Activated naive CD4-positive, alpha-beta T cell treated with anti-CD3 and anti-CD28 coated beads, Interleukin-2, amount 10 ng/mL, durations not matched to agents 7 days and 5 days (primary cell): ENCODE data around the gene TMC2.
A peak's percentile ranks its signal among the peaks of the same experiment; 100 is the strongest.

Experiments used
- CTCF ChIA-PET: fragments of 350-600 bp; sonication (Branson Sonifier 250); formaldehyde crosslinking; loops from one replicate; lab custom pipeline; 2021; ENCODE audit warnings: antibody characterized with exemption; lab: Charles Lee
- DNase-seq: peaks from one replicate; pipeline ENCODE4 v3.0.0-alpha.2; 2020
- H3K27ac Mint-ChIP-seq: one replicate; pipeline ENCODE4 v1.8.0; 2021; ENCODE audit warnings: mild to moderate bottlenecking, moderate library complexity, mixed read lengths
- H3K27me3 Mint-ChIP-seq: one replicate; pipeline ENCODE4 v1.8.0; 2021; ENCODE audit warnings: mild to moderate bottlenecking, mixed read lengths
- H3K36me3 Mint-ChIP-seq: one replicate; pipeline ENCODE4 v1.8.0; 2021; ENCODE audit warnings: mixed read lengths
- H3K4me1 Mint-ChIP-seq: one replicate; pipeline ENCODE4 v1.8.0; 2021; ENCODE audit warnings: mixed read lengths
- H3K4me3 Mint-ChIP-seq: one replicate; pipeline ENCODE4 v1.8.0; 2021; ENCODE audit warnings: mild to moderate bottlenecking, moderate library complexity, mixed read lengths
- H3K9me3 Mint-ChIP-seq: one replicate; pipeline ENCODE4 v1.8.0; 2021; ENCODE audit warnings: mixed read lengths

The TMC2 gene

DNA sequence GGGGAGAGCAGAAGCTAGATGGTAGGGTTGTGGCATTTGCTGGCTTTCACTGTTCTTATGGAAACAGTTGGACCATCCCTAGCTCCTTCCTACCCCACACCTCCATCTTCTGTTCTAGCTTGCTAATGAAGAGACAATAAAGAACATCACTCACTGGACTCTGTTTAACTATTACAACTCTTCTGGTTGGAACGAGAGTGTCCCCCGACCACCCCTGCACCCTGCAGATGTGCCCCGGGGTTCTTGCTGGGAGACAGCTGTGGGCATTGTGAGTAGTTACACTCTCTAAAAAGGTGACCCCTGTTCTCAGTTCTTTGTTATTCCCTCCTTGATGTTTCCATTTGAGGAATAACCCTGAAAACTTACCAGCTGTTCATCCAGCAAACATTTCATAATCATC, 75.7 kb downstream of the TMC2 start:
- Mint-ChIP-seq H3K4me3 (no peak overlapping the region), H3K9me3 (peaks cover 5% of the 10 kb centered on the region), H3K27ac (no peak overlapping the region), H3K27me3 (peaks cover 38% of the 10 kb centered on the region), H3K36me3 (no peaks in the 10 kb centered on the region), H3K4me1 (no peaks in the 10 kb centered on the region)
- DNase-seq = no peak
- CTCF ChIA-PET = interaction anchor here (1.4 kb wide), 1 partner anchor 35 kb away, joined by 3 read pairs; no protein-coding TSS in a partner anchor

- Mint-ChIP-seq H3K4me3 (no peak overlapping the region), H3K27me3 (peaks cover 42% of the 10 kb centered on the region), H3K27ac (no peak overlapping the region), H3K4me1 (no peaks in the 10 kb centered on the region), H3K36me3 (no peaks in the 10 kb centered on the region), H3K9me3 (no peaks in the 10 kb centered on the region)
- CTCF ChIA-PET = no interaction called here
- no peak for DNase-seq
Observed at GRCh38 chr20:2616634-2617033, 80.3 kb downstream of the TMC2 start.

- DNase-seq = no peak
- Mint-ChIP-seq H3K4me3 (no peak overlapping the region), H3K36me3 (no peaks in the 10 kb centered on the region), H3K27ac (no peak overlapping the region), H3K4me1 (no peaks in the 10 kb centered on the region), H3K27me3 (peaks cover 42% of the 10 kb centered on the region), H3K9me3 (no peaks in the 10 kb centered on the region)
- CTCF ChIA-PET = no interaction called here
Observed at GRCh38 chr20:2617099-2617714, 80.8 kb downstream of the TMC2 start.

DNA sequence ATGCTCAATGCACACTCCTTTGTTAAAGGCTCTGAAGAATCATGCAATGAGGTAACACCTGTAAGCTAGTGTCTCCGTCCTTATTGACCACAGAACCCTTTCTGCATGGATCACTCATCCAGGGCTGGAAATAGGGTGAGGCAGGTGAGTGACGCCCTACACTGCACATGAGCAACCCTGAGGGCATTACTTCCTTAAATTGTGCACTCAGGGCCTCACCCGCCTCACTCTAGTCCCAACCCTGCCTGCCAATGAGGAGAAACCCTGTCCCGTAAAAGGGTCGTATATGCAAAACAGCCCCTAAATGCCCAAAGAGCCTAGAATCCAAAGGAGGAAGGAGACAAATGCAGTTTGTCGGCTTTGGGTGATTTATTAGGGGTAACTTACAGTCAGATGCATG, 82.4 kb downstream of the TMC2 start:
- Mint-ChIP-seq H3K4me3 (no peak overlapping the region), H3K9me3 (no peaks in the 10 kb centered on the region), H3K4me1 (no peaks in the 10 kb centered on the region), H3K27me3 (peaks cover 41% of the 10 kb centered on the region), H3K36me3 (no peaks in the 10 kb centered on the region), H3K27ac (no peak overlapping the region)
- CTCF ChIA-PET = no interaction called here
- DNase-seq = no peak

DNA sequence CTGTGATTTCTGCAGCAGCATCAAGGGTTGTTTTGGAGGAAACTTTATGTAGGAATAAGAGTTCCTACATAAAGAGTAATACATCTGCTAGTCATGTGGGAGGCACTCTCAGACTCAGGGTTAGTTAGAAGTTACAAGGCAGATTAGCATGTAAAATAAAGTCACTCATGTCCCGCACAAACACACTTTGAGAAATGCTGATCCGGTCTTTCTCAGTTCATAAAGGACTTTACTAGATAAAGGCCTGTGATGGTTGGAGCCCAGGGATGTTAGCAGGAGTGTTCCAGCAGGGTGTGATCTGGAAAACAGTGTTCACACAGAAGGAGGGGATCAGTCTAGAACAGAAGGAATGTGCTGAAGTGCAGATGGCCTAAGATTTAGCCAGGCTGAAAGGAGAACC, 83.0 kb downstream of the TMC2 start:
- Mint-ChIP-seq H3K27ac (no peak overlapping the region), H3K9me3 (no peaks in the 10 kb centered on the region), H3K36me3 (no peaks in the 10 kb centered on the region), H3K27me3 (peaks cover 45% of the 10 kb centered on the region), H3K4me1 (no peaks in the 10 kb centered on the region), H3K4me3 (no peak overlapping the region)
- DNase-seq = no peak
- CTCF ChIA-PET = no interaction called here

DNA sequence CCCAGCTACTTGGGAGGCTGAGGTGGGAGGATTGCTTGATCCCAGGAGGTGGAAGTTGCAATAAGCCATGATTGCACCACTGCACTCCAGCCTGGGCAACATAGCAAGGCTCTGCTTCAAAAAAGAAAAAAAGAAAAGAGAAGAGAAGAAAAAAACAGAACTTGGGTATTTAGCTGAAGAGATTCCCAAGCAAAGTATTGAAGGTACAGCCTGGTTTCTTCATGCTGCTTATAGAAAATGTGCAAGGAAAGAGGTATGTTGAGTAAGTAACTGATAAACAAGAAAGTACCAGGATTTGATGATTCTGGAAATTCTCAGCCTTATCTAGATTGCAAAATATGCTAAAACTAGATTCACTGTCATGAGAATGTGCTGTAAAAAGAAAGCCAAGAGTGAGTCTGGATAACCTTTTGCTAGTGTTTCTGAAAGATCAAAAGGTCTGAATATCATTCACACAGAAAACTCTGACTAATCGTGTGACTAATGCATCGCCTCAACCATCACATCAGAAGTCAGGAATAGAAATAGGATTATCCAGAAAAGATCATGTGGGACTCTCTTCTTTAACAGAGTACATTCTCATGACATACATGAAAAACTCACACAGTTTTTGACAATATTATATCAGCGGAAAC, 83.7 kb downstream of the TMC2 start:
- Mint-ChIP-seq H3K27me3 (peaks cover 49% of the 10 kb centered on the region), H3K36me3 (no peaks in the 10 kb centered on the region), H3K9me3 (no peaks in the 10 kb centered on the region), H3K4me1 (no peaks in the 10 kb centered on the region), H3K27ac (no peak overlapping the region), H3K4me3 (no peak overlapping the region)
- CTCF ChIA-PET = no interaction called here
- no peak for DNase-seq

DNA sequence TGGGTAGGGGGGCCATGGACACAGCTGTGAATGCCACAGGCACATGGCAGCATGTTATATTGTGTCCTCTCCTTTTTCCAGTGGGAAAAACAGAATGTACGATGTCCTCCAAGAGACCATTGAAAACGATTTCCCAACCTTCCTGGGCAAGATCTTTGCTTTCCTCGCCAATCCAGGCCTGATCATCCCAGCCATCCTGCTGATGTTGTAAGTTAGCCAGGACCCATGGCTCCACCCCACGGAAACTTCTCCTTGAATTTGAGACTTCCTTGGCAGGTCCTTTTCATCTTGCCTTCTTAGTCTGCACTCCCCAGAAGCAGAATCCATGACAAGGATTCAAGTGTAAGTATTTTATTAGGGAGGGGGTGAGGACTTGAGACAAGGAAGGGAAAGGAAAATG, 87.8 kb downstream of the TMC2 start:
- CTCF ChIA-PET = no interaction called here
- H3K4me3 Mint-ChIP-seq = no peak overlapping the region
- no peaks in the 10 kb centered on the region for H3K4me1 Mint-ChIP-seq
- peaks cover 52% of the 10 kb centered on the region for H3K27me3 Mint-ChIP-seq
- no peaks in the 10 kb centered on the region for H3K36me3 Mint-ChIP-seq
- no peak overlapping the region for H3K27ac Mint-ChIP-seq
- no peak for DNase-seq
- peaks cover 4% of the 10 kb centered on the region for H3K9me3 Mint-ChIP-seq

- H3K9me3 Mint-ChIP-seq = peaks cover 4% of the 10 kb centered on the region
- no peak overlapping the region for H3K27ac Mint-ChIP-seq
- no peaks in the 10 kb centered on the region for H3K36me3 Mint-ChIP-seq
- no peak overlapping the region for H3K4me3 Mint-ChIP-seq
- H3K4me1 Mint-ChIP-seq = no peaks in the 10 kb centered on the region
- CTCF ChIA-PET = no interaction called here
- DNase-seq = no peak
- H3K27me3 Mint-ChIP-seq = peaks cover 44% of the 10 kb centered on the region
Observed at GRCh38 chr20:2625062-2625461, 88.7 kb downstream of the TMC2 start.

- no peaks in the 10 kb centered on the region for H3K4me1 Mint-ChIP-seq
- H3K9me3 Mint-ChIP-seq = peaks cover 4% of the 10 kb centered on the region
- no peak for DNase-seq
- no peaks in the 10 kb centered on the region for H3K36me3 Mint-ChIP-seq
- H3K4me3 Mint-ChIP-seq = no peak overlapping the region
- CTCF ChIA-PET = interaction anchor here (0.8 kb wide), 1 partner anchor 105 kb away, joined by 3 read pairs; no protein-coding TSS in a partner anchor
- H3K27me3 Mint-ChIP-seq = peaks cover 50% of the 10 kb centered on the region
- H3K27ac Mint-ChIP-seq = no peak overlapping the region
Observed at GRCh38 chr20:2626853-2627541, 90.6 kb downstream of the TMC2 start.

- no peak for DNase-seq
- peaks cover 4% of the 10 kb centered on the region for H3K9me3 Mint-ChIP-seq
- H3K4me3 Mint-ChIP-seq = no peak overlapping the region
- H3K27me3 Mint-ChIP-seq = peaks cover 55% of the 10 kb centered on the region
- no peak overlapping the region for H3K27ac Mint-ChIP-seq
- CTCF ChIA-PET = interaction anchor here (1.5 kb wide), 1 partner anchor 109 kb away, joined by 3 read pairs; no protein-coding TSS in a partner anchor
- no peaks in the 10 kb centered on the region for H3K4me1 Mint-ChIP-seq
- H3K36me3 Mint-ChIP-seq = no peaks in the 10 kb centered on the region
Observed at GRCh38 chr20:2631228-2631627, 94.9 kb downstream of the TMC2 start.

DNA sequence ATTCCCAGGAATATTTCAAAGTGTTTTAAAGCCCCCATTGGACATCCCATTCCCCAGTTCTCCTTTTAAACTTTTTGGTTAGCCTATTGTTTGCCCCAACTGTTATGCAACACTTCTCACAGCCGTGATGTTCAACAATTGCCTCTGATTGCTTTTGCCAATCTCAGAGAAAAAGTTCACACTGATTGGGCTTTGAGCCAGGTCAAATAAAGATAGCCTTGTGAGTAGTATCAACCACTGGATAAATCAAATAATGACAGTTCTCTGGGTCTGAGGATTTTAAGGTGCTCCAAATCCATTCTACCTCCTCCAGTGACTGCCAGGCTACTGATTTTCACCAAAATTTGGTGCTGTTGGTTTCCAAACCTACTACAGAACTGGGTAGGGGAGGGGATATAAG, 97.0 kb downstream of the TMC2 start:
- no peak overlapping the region for H3K4me3 Mint-ChIP-seq
- peaks cover 13% of the 10 kb centered on the region for H3K4me1 Mint-ChIP-seq
- no peak overlapping the region for H3K27ac Mint-ChIP-seq
- H3K9me3 Mint-ChIP-seq = no peaks in the 10 kb centered on the region
- peaks cover 46% of the 10 kb centered on the region for H3K27me3 Mint-ChIP-seq
- CTCF ChIA-PET = no interaction called here
- no peaks in the 10 kb centered on the region for H3K36me3 Mint-ChIP-seq
- no peak for DNase-seq

DNA sequence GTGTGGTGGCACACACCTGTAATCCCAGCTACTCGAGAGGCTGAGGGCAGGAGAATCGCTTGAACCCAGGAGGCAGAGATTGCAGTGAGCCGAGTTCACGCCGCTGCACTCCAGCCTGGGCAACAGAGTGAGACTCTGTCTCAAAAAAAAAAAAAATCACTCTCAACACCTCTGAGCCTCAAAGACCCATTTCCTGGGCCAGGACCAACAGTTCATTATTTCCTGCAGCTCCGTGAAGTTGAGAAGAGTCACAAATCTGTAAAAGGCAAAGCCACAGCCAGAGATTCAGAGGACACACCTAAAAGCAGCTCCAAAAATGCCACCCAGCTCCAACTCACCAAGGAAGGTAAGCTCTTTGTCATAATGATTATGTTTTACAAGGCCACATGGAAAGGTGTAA, 100.9 kb downstream of the TMC2 start:
- no peak for DNase-seq
- Mint-ChIP-seq H3K9me3 (no peaks in the 10 kb centered on the region), H3K4me3 (no peak overlapping the region)

GRCh38 chr20:2640260-2640659, 103.9 kb downstream of the TMC2 start:
- peaks cover 13% of the 10 kb centered on the region for H3K4me1 Mint-ChIP-seq
- DNase-seq = no peak
- H3K4me3 Mint-ChIP-seq = no peak overlapping the region
- H3K36me3 Mint-ChIP-seq = peaks cover 6% of the 10 kb centered on the region
- CTCF ChIA-PET = no interaction called here
- H3K9me3 Mint-ChIP-seq = no peaks in the 10 kb centered on the region
- H3K27me3 Mint-ChIP-seq = peaks cover 12% of the 10 kb centered on the region
- H3K27ac Mint-ChIP-seq = no peak overlapping the region

More for the DNA sequence above, 100.9 kb downstream of the TMC2 start:
- Mint-ChIP-seq H3K27me3 (peaks cover 33% of the 10 kb centered on the region), H3K36me3 (peaks cover 4% of the 10 kb centered on the region), H3K4me1 (peaks cover 13% of the 10 kb centered on the region), H3K27ac (peak overlapping the region; percentile 5)
- CTCF ChIA-PET = interaction anchor here (0.6 kb wide), 2 partner anchors 429 to 1827 kb away, joined by 3 read pairs; no protein-coding TSS in a partner anchor

GRCh38 chr20:2640899-2641298, 104.5 kb downstream of the TMC2 start:
- DNase-seq = no peak
- Mint-ChIP-seq H3K4me3 (no peak overlapping the region), H3K36me3 (peaks cover 6% of the 10 kb centered on the region), H3K9me3 (no peaks in the 10 kb centered on the region), H3K4me1 (peaks cover 13% of the 10 kb centered on the region), H3K27ac (no peak overlapping the region), H3K27me3 (peaks cover 6% of the 10 kb centered on the region)
- CTCF ChIA-PET = interaction anchor here (1.1 kb wide), 1 partner anchor 119 kb away, joined by 5 read pairs; no protein-coding TSS in a partner anchor
